HG02981 (cell line): ENCODE measurements around the gene NECTIN1.
A peak's percentile ranks its signal among the peaks of the same experiment; 100 is the strongest.

Source experiments
- ATAC-seq: cut with Tn5 transposase; IDR thresholded peaks from one replicate; pipeline ENCODE4 v1.9.1; 2021; ENCODE audit warnings: mild to moderate bottlenecking, moderate library complexity; ENCODE audit not compliant: unreplicated experiment

The NECTIN1 gene

GRCh38 chr11:119734788-119735187, 5.8 kb upstream of the NECTIN1 start:
- ATAC-seq = no peak

DNA sequence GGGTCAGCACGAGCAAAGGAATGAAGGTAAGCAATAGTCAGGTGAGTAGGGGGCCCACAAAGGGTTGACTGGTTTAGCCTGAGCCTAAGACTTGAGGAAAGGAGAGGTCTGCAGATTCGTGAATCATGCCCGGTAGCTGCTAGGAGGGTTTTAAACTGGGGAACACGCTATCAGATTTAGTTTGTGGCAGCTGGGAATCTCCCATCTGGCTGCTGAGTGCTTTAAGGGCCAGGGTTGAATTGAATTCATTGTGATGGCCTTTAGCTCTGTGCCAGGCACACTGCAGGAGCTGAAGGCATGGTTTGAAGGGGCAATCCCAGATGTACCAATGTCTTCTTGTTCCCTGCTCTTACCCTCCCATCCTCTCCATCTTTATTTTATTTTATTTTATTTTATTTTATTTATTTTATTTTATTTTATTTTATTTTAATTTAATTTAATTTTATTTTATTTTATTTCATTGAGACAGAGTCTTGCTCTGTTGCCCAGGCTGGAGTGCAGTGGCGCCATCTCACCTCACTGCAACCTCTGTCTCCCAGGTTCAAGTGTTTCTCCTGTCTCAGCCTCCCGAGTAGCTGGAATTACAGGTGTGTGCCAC, 1.9 kb upstream of the NECTIN1 start:
- no peak for ATAC-seq

DNA sequence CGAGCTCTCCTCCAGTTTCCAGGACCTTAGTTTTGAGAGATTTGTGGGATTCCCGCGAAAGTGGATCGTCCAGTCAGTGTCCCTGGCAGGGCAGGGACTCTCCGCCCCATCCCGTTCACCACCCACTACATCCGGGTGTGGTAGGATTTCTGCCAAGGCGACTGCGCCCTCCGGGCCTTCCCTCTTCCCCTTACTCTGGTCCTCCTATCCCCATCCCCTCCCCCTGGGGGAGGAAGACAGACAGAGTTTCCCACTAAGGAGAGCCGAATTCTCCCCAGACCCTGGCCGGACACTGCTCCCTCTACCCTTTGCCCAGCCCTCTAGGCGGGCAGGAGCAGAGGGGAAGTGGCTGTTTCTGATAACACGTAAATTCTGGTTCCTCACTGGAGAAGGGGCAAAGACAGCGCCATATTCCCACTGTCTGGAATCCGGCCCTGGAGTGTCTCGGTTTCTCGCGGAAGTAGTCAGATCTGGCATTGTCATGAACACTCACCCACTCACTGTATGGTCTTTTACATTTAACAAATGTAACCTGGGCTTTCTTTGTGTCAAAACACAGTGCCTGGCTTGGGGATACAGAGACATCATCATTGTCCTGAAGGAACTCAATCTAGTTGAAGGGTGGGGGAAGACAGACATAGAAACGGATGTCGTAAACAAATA, 1.1 kb upstream of the NECTIN1 start:
- no peak for ATAC-seq

- peak; percentile 7 for ATAC-seq
Measured at GRCh38 chr11:119729581-119729927, 554 bp upstream of the NECTIN1 start.

- ATAC-seq = no peak
Measured at GRCh38 chr11:119728211-119728626, 781 bp downstream of the NECTIN1 start.

DNA sequence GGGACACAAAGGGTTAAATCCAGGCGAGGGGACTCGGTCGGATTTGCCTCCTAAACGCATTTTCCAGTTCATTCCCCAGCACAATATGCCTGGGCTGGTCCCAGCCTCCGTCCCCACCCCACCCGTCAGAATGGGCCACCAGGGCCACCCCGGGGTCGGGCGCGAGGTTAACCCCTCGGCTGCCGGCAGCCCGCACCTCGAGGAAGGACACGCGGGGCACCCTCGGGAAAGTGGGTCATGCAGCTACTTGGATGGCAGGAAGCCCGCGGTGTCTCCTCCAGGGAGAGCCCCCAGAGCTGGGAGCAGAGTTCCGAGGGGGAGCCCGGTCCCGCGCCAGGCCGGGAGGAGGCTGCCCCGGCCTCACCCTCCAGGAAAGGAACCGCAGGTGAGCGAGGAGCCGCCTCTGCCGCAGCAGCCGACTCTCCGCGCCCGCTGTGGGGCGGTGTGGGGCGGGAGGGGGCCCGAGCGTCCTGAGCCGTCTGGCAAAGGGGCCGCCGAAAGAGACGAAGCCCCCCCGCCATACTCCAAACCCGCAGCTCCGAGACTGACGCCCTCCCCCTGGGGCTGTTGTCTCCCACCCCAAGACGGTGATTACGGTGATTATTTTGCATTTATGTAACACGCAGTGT, 1.4 kb downstream of the NECTIN1 start:
- ATAC-seq = no peak

DNA sequence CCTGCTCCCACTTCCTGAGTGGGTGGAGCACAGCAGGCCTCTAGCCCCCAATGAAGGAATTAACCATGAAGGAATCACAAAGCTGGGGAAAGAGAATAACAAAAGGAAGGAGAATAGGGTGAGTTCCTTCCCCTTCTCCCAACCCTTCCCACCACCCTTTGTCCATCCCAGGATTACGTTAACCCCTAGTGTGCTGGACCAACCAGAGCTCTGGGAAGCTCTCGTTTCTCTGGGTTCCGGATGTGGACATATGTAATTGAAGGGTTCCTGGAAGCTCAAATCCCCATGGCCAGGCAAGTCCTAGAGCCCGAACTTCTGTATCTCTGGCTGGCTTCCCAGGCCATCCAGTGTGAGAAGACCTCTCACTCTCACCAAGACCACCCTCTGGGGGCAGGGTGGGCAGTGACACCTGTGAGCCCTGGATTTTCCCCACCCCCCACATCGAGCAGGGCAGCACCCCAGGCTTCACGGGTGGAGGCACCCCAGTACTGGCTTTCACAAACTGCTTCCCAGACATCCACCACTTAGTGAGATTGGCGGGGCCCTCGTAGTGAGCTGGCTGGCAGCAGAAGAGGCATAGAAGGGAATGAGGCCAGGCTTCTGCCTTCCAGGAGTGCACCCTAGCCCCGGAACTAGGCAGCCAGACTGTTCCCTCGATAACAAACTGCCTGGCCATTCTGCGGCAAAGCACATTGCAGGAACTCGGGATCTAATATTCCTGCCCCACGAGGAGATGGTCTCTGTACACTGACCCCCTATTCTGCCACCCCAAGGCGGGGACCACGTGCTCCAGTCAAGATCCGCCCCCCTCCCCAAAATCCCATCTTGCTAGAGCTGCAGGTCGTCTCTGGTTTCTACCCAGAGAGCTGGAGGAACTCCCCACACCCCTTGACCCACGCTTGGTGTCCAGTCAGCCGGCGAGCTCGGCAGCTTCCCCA, 2.1 kb downstream of the NECTIN1 start:
- ATAC-seq = no peak

DNA sequence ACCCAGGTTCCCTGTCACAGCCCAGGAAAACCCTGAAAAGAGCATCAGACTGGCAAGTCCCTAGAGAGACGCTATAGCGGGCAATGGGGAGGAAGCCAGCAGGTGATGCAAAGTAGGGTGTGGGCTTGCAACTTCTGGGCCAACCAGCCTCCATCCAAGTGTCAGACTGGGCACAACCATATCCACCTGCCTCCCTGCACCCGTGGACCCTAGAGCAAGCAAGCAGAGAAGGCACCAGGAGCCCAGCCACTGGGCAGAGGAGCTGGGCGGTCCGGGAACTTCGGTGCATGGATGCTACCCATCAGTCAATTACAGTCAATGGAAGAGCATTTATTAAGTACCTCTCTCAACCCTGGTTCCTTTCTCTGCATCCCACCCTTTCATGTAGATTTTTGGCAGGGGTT, 2.8 kb downstream of the NECTIN1 start:
- ATAC-seq = no peak

DNA sequence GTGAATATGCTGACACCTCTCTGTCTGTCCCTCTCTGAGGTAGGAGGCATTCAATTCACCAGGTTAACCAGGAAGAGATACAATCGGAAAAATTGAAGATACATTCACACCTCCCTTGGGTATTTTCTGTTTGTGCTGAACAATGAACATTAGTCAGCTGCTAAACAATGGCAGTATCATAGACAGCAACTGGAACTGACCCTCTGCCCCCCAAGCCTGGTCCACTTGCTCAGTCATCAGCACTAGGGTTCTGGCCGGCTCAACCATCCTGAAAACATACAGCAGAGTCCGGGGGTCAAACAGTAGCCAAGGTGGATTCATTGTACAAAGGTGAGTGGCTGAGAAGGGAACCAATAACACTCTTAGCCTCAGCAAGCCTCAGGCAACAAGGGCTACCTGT, 4.0 kb downstream of the NECTIN1 start:
- ATAC-seq = no peak

- ATAC-seq = no peak
Measured at GRCh38 chr11:119723952-119724325, 5.1 kb downstream of the NECTIN1 start.

DNA sequence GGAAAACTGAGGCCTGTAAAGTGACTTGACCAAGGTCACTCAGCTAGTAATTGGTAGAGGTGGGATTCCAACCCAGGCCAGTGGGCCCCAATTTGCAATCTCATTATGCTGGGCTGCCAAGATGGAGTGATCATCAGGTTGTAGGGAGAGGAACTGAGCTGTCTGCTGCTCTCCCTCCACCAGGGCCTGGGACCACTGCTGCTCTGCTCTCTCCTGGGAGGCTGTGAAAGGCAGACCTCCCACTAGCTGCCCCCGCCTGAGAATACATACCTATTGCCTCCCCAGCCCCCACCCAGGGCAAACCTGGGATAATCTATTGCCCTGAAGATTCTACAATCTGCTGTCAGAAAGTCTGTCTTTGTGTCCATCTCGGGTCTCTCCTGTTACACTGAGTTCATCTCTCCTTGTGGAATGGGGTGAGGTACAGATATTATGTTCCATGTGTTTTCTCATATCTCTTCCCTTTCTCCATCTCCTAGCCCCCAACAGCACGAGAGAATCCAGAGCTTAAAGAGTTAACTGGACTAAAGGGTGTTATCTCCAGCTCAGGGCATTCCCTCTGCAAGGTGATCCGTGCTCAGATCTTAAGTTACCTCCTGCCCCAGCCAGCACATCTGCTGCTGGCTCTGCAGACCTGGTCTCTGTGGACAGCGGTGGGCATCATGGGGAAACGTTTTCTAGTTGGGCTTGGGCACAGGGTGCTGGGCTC, 5.6 kb downstream of the NECTIN1 start:
- no peak for ATAC-seq

DNA sequence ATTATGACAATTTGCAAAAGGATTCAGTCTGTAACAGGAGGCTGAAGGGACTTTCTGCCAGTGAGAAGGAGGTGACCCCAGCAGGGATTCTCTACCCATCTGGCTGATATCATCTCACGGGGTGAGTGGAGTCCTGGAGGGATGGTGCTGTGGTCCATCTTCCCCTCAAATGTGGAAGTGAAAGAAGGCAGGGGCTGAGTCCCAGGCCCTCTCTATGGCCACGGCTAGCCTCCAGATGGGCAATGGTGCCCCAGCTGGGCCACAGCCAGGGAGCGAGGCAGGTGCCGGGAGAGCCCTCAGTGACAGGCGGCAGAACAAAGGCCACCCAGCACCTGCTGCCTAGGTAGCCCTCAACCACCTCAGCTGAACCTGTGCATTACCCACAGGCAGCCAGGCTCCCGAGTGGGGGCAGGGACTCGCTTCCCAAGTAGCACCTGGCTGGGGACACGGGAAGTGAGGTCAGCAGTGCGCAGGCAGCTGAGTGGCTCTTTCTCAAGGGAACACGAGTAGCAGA, 6.7 kb downstream of the NECTIN1 start:
- no peak for ATAC-seq

DNA sequence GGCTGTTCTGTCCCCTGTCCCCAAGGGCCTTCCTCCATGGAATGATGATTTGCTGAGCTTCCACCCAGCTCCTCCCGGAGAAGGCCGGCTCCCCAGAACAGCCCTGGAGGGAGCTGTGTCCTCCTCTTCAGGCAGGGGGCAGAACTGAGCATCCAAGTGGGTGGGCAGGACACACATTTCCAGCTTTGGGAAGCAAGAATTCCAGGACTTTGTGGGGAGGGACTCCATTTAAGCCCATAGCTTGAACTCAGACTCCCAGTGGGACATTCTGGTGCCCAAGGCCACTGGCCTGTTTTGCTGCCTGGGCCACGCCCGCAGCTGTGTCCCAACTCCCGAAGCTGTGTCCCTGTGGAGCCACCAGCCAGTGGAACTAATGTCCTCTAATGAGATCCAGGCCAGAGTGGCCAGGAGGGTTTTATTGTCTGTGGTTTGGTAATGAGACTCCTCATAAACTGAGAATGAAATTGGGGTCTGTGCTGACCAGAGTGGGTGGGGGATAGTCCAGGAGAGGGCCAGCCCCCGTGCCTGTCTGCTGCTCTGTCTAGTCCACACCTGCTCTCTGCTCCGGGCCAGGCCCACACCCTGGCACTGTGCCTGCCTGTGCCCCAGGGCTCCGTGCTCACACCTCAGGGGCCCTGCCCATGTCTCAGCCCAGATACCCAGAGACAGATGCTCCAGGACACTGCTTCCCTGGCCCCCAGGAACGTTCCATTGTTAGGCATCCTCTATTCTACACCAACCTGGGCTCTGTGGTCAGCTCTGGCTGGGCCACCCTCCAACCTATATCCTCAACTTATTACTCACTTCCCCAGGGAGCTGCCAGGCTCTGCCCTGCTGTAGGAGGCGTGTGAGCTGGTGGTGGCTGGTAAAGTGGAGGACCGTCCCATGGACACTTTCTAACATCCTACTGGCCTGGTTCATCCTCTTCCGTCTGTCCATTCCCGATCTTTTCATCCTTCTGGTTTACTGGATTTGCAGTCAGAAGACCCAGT, 7.6 kb downstream of the NECTIN1 start:
- ATAC-seq = no peak

GRCh38 chr11:119720311-119720913, 8.6 kb downstream of the NECTIN1 start:
- no peak for ATAC-seq

GRCh38 chr11:119717839-119718534, 11.0 kb downstream of the NECTIN1 start:
- no peak for ATAC-seq

DNA sequence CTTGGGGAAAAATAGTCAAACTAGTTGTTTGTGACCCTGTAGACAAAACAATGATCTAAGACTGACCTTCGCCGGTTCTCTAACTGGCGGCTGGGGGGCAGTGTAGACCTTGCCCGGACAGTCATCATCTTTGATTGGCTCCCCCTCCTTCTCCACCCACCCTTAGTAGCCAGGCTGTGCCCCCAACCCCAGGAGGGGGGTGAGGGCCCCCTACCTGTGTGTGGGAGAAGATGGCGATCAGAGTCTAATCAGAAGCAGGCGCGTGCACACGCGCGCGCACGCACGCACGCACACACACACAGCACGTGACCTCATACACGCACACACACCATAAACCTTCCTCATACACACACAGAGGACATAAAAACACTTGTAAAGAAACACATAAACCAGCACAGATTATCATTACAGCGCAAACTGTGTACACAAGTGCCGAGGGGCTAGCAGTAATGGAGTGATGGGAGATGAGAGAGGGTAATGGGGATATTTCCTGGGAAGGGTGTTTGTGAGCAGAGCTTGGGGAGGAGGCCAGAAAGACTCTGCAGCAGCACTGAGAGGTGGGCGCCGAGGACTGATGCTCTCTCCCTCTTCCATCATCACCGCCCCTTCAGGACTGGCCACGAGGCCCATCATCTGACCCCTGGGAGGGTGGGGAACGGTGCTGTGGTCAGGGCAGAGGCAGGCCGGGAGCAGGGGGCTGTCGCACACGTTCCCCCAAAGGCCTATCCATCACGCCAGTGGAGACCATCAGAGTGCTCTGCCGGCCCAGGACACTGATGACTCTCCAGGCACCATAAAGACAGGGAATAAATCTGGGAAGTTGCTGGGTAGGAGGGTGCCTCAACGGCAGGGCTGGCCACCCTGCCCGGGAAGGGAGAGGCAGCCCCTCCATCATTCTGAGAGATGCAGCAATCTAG, 12.2 kb downstream of the NECTIN1 start:
- no peak for ATAC-seq

DNA sequence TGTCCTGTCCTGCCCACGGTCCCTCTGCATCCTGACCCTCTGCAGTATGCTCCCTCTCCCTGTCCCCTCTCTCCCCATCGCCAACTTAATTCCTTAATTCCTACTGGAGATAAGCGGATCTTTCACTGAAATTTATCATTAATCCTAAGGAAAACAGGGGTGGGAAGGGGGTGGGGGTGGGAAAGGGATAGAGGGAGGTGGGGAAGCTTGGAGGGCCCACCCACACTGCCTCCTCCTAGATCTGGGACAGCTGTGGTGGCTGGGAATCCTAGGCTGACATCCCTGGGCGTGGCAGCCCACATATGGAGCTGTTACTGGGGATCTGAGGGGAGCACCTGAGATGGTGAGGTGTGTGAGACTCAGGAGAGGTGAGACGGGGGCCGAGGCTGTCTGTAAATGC, 14.4 kb downstream of the NECTIN1 start:
- ATAC-seq = no peak
